ENCODE data around the gene XPNPEP3.

Gene XPNPEP3

GRCh38 chr22:40951795-40952605 lies 95.1 kb downstream of the XPNPEP3 start:
- Histone ChIP-seq H3K9me3 (ENCODE audit: control insufficient read depth in 1 of 2, low read length in 2 of 2) (no peaks in the 10 kb centered on the region), H3K27me3 (ENCODE audit: low read depth, low read length) (no peaks in the 10 kb centered on the region), H3K4me1 (ENCODE audit: control insufficient read depth in 1 of 2, insufficient read depth in 2 of 2, low read length in 2 of 2) (peaks cover 12 to 21% of the 10 kb centered on the region in 2 donors), H3K36me3 (ENCODE audit: control insufficient read depth in 1 of 2, insufficient read depth in 2 of 2, low read length in 2 of 2) (peaks cover 12 to 16% of the 10 kb centered on the region in 2 donors), H3K4me3 (ENCODE audit: low read depth in 1 of 2, low read length in 2 of 2) (peak overlapping the region; percentile 72 to 88), H3K27ac (ENCODE audit: low read length) (peak overlapping the region; percentile 91)

GRCh38 chr22:40953471-40953870 lies 96.5 kb downstream of the XPNPEP3 start:
- Histone ChIP-seq H3K4me3 (ENCODE audit: low read depth in 1 of 2, low read length in 2 of 2) (no peak overlapping the region), H3K36me3 (ENCODE audit: control insufficient read depth in 1 of 2, insufficient read depth in 2 of 2, low read length in 2 of 2) (peaks cover 12 to 16% of the 10 kb centered on the region in 2 donors), H3K4me1 (ENCODE audit: control insufficient read depth in 1 of 2, insufficient read depth in 2 of 2, low read length in 2 of 2) (peaks cover 12 to 21% of the 10 kb centered on the region in 2 donors), H3K27me3 (ENCODE audit: low read depth, low read length) (no peaks in the 10 kb centered on the region), H3K9me3 (ENCODE audit: control insufficient read depth in 1 of 2, low read length in 2 of 2) (no peaks in the 10 kb centered on the region), H3K27ac (ENCODE audit: low read length) (no peak overlapping the region)

GRCh38 chr22:40954113-40954512 lies 97.2 kb downstream of the XPNPEP3 start:
- Histone ChIP-seq H3K4me1 (ENCODE audit: control insufficient read depth in 1 of 2, insufficient read depth in 2 of 2, low read length in 2 of 2) (peaks cover 12 to 21% of the 10 kb centered on the region in 2 donors), H3K4me3 (ENCODE audit: low read depth in 1 of 2, low read length in 2 of 2) (no peak overlapping the region), H3K36me3 (ENCODE audit: control insufficient read depth in 1 of 2, insufficient read depth in 2 of 2, low read length in 2 of 2) (peaks cover 12 to 16% of the 10 kb centered on the region in 2 donors), H3K9me3 (ENCODE audit: control insufficient read depth in 1 of 2, low read length in 2 of 2) (no peaks in the 10 kb centered on the region), H3K27me3 (ENCODE audit: low read depth, low read length) (no peaks in the 10 kb centered on the region), H3K27ac (ENCODE audit: low read length) (no peak overlapping the region)

- Histone ChIP-seq H3K27ac (ENCODE audit: low read length) (no peak overlapping the region), H3K4me1 (ENCODE audit: control insufficient read depth in 1 of 2, insufficient read depth in 2 of 2, low read length in 2 of 2) (peaks cover 12 to 21% of the 10 kb centered on the region in 2 donors), H3K36me3 (ENCODE audit: control insufficient read depth in 1 of 2, insufficient read depth in 2 of 2, low read length in 2 of 2) (peaks cover 12 to 20% of the 10 kb centered on the region in 2 donors), H3K4me3 (ENCODE audit: low read depth in 1 of 2, low read length in 2 of 2) (no peak overlapping the region), H3K27me3 (ENCODE audit: low read depth, low read length) (no peaks in the 10 kb centered on the region), H3K9me3 (ENCODE audit: control insufficient read depth in 1 of 2, low read length in 2 of 2) (no peaks in the 10 kb centered on the region)
Observed at GRCh38 chr22:40955571-40955970, 98.6 kb downstream of the XPNPEP3 start.

- H3K36me3 ChIP-seq (ENCODE audit: control insufficient read depth in 1 of 2, insufficient read depth in 2 of 2, low read length in 2 of 2): peaks cover 12 to 28% of the 10 kb centered on the region in 2 donors
- H3K9me3 ChIP-seq (ENCODE audit: control insufficient read depth in 1 of 2, low read length in 2 of 2): no peaks in the 10 kb centered on the region
- peaks cover 6 to 13% of the 10 kb centered on the region in 2 donors for H3K4me1 ChIP-seq (ENCODE audit: control insufficient read depth in 1 of 2, insufficient read depth in 2 of 2, low read length in 2 of 2)
- H3K27ac ChIP-seq (ENCODE audit: low read length): no peak overlapping the region
- H3K27me3 ChIP-seq (ENCODE audit: low read depth, low read length): no peaks in the 10 kb centered on the region
- H3K4me3 ChIP-seq (ENCODE audit: low read depth in 1 of 2, low read length in 2 of 2): no peak overlapping the region
Observed at GRCh38 chr22:40957601-40958000, 100.7 kb downstream of the XPNPEP3 start.

- H3K27me3 ChIP-seq (ENCODE audit: low read depth, low read length): no peaks in the 10 kb centered on the region
- peaks cover 12 to 33% of the 10 kb centered on the region in 2 donors for H3K36me3 ChIP-seq (ENCODE audit: control insufficient read depth in 1 of 2, insufficient read depth in 2 of 2, low read length in 2 of 2)
- H3K4me3 ChIP-seq (ENCODE audit: low read depth in 1 of 2, low read length in 2 of 2): no peak overlapping the region
- no peak overlapping the region for H3K27ac ChIP-seq (ENCODE audit: low read length)
- H3K9me3 ChIP-seq (ENCODE audit: control insufficient read depth in 1 of 2, low read length in 2 of 2): no peaks in the 10 kb centered on the region
- H3K4me1 ChIP-seq (ENCODE audit: control insufficient read depth in 1 of 2, insufficient read depth in 2 of 2, low read length in 2 of 2): peaks cover 4 to 6% of the 10 kb centered on the region in 2 donors
Observed at GRCh38 chr22:40958299-40958698, 101.4 kb downstream of the XPNPEP3 start.

GRCh38 chr22:40960145-40960544 lies 103.2 kb downstream of the XPNPEP3 start:
- H3K4me1 ChIP-seq (ENCODE audit: control insufficient read depth in 1 of 2, insufficient read depth in 2 of 2, low read length in 2 of 2): no peaks in the 10 kb centered on the region
- H3K9me3 ChIP-seq (ENCODE audit: control insufficient read depth in 1 of 2, low read length in 2 of 2): no peaks in the 10 kb centered on the region
- no peak overlapping the region for H3K27ac ChIP-seq (ENCODE audit: low read length)
- no peak overlapping the region for H3K4me3 ChIP-seq (ENCODE audit: low read depth in 1 of 2, low read length in 2 of 2)
- no peaks in the 10 kb centered on the region for H3K27me3 ChIP-seq (ENCODE audit: low read depth, low read length)
- peaks cover 20 to 33% of the 10 kb centered on the region in 2 donors for H3K36me3 ChIP-seq (ENCODE audit: control insufficient read depth in 1 of 2, insufficient read depth in 2 of 2, low read length in 2 of 2)

GRCh38 chr22:40965936-40966725 lies 109.2 kb downstream of the XPNPEP3 start:
- Histone ChIP-seq H3K36me3 (ENCODE audit: control insufficient read depth in 1 of 2, insufficient read depth in 2 of 2, low read length in 2 of 2) (peaks cover 30 to 64% of the 10 kb centered on the region in 2 donors), H3K27ac (ENCODE audit: low read length) (no peak overlapping the region), H3K9me3 (ENCODE audit: control insufficient read depth in 1 of 2, low read length in 2 of 2) (no peaks in the 10 kb centered on the region), H3K27me3 (ENCODE audit: low read depth, low read length) (no peaks in the 10 kb centered on the region), H3K4me3 (ENCODE audit: low read depth in 1 of 2, low read length in 2 of 2) (no peak overlapping the region), H3K4me1 (ENCODE audit: control insufficient read depth in 1 of 2, insufficient read depth in 2 of 2, low read length in 2 of 2) (no peaks in the 10 kb centered on the region)

- H3K36me3 ChIP-seq (ENCODE audit: control insufficient read depth in 1 of 2, insufficient read depth in 2 of 2, low read length in 2 of 2): peaks cover 31 to 60% of the 10 kb centered on the region in 2 donors
- H3K4me3 ChIP-seq (ENCODE audit: low read depth in 1 of 2, low read length in 2 of 2): no peak overlapping the region
- H3K4me1 ChIP-seq (ENCODE audit: control insufficient read depth in 1 of 2, insufficient read depth in 2 of 2, low read length in 2 of 2): no peaks in the 10 kb centered on the region
- no peaks in the 10 kb centered on the region for H3K27me3 ChIP-seq (ENCODE audit: low read depth, low read length)
- no peaks in the 10 kb centered on the region for H3K9me3 ChIP-seq (ENCODE audit: control insufficient read depth in 1 of 2, low read length in 2 of 2)
- no peak overlapping the region for H3K27ac ChIP-seq (ENCODE audit: low read length)
Observed at GRCh38 chr22:40966726-40967085, 109.8 kb downstream of the XPNPEP3 start.

- Histone ChIP-seq H3K36me3 (ENCODE audit: control insufficient read depth in 1 of 2, insufficient read depth in 2 of 2, low read length in 2 of 2) (peaks cover 34 to 60% of the 10 kb centered on the region in 2 donors), H3K4me3 (ENCODE audit: low read depth in 1 of 2, low read length in 2 of 2) (no peak overlapping the region), H3K4me1 (ENCODE audit: control insufficient read depth in 1 of 2, insufficient read depth in 2 of 2, low read length in 2 of 2) (no peaks in the 10 kb centered on the region), H3K27me3 (ENCODE audit: low read depth, low read length) (no peaks in the 10 kb centered on the region), H3K27ac (ENCODE audit: low read length) (no peak overlapping the region), H3K9me3 (ENCODE audit: control insufficient read depth in 1 of 2, low read length in 2 of 2) (no peaks in the 10 kb centered on the region)
Observed at GRCh38 chr22:40967111-40967760, 110.3 kb downstream of the XPNPEP3 start.

- Histone ChIP-seq H3K4me3 (ENCODE audit: low read depth in 1 of 2, low read length in 2 of 2) (no peak overlapping the region), H3K27me3 (ENCODE audit: low read depth, low read length) (no peaks in the 10 kb centered on the region), H3K4me1 (ENCODE audit: control insufficient read depth in 1 of 2, insufficient read depth in 2 of 2, low read length in 2 of 2) (no peaks in the 10 kb centered on the region), H3K36me3 (ENCODE audit: control insufficient read depth in 1 of 2, insufficient read depth in 2 of 2, low read length in 2 of 2) (peaks cover 23 to 33% of the 10 kb centered on the region in 2 donors), H3K27ac (ENCODE audit: low read length) (no peak overlapping the region), H3K9me3 (ENCODE audit: control insufficient read depth in 1 of 2, low read length in 2 of 2) (no peaks in the 10 kb centered on the region)
Observed at GRCh38 chr22:40972587-40972986, 115.6 kb downstream of the XPNPEP3 start.
